Measurements from ENCODE around the gene ATG16L1. TPM values are rescaled to one million over a fixed set of nuclear protein-coding genes. Genes with fewer than 3 reads are reported as not detected.

ATG16L1 gene
- total and polyA plus RNA-seq, 2 experiments from 2014 or later = 15.3 to 37.9 TPM

DNA sequence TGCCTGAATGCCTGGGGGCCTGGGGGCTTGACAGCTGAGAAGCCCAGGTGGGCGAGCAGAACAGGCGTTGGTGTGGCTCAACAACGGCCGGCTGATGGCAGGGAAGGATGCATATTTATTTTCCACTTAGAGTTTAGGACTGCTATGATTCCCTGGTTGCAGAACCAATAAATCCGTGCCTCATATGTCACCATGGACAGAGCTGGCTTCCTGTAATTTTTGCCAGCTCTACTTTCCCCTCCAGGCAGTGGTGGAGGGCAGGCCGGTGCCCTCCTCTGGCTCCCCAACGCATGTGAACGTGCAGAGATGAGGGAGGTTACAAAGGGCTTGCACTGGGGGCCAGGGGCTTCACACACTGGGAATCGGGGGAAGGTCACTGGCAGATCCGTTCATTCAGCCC, 74.3 kb downstream of the ATG16L1 start:
- Mint-ChIP-seq H3K27me3 (ENCODE audit: insufficient read depth, low read depth, poor library complexity) (peaks cover 9% of the 10 kb centered on the region), H3K9me3 (no peaks in the 10 kb centered on the region), H3K27ac (no peak overlapping the region), H3K4me3 (no peak overlapping the region), H3K4me1 (peaks cover 16% of the 10 kb centered on the region), H3K36me3 (ENCODE audit: low read depth) (no peaks in the 10 kb centered on the region)
- H3K36me3 ChIP-seq (ENCODE audit: insufficient read depth) = no peaks in the 10 kb centered on the region
- peaks cover 10% of the 10 kb centered on the region; the same call in 1 of the 2 replicates for H3K4me1 ChIP-seq (ENCODE audit: insufficient read depth)
- H3K4me2 ChIP-seq = no peak overlapping the region
- no peaks in the 10 kb centered on the region for H3K79me2 ChIP-seq (replicated peaks; ENCODE audit: insufficient read depth)
- H2AFZ ChIP-seq = no peak overlapping the region
- no peak for DNase-seq (ENCODE audit: low spot score)
- H3K4me3 ChIP-seq = no peak overlapping the region
- no peaks in the 10 kb centered on the region for H3K9me2 ChIP-seq (ENCODE audit: insufficient read depth)
- H3K27me3 ChIP-seq (ENCODE audit: insufficient read depth) = no peaks in the 10 kb centered on the region
- no peak overlapping the region for H3K27ac ChIP-seq (ENCODE audit: low read depth)
- no peak for ATAC-seq
- no peaks in the 10 kb centered on the region for H4K20me1 ChIP-seq (replicated peaks; ENCODE audit: insufficient read depth)
- H3F3A ChIP-seq (replicated peaks; ENCODE audit: low read depth) = no peaks in the 10 kb centered on the region
- no peak for TF ChIP-seq ZNF331 (CRISPR knock-in tag; IDR thresholded peaks at IDR 0.05; ENCODE audit: low read depth)
- TF ChIP-seq, protein P1, sequence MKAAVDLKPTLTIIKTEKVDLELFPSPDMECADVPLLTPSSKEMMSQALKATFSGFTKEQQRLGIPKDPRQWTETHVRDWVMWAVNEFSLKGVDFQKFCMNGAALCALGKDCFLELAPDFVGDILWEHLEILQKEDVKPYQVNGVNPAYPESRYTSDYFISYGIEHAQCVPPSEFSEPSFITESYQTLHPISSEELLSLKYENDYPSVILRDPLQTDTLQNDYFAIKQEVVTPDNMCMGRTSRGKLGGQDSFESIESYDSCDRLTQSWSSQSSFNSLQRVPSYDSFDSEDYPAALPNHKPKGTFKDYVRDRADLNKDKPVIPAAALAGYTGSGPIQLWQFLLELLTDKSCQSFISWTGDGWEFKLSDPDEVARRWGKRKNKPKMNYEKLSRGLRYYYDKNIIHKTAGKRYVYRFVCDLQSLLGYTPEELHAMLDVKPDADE (IDR thresholded peaks at IDR 0.05) = no peak
- TF ChIP-seq STAT1 (IDR thresholded peaks at IDR 0.05; ENCODE audit: unreplicated experiment) = no peak
- TF ChIP-seq NANOG (IDR thresholded peaks at IDR 0.05; ENCODE audit: borderline replicate concordance) = no peak
- TF ChIP-seq CREB1 (CRISPR knock-in tag; IDR thresholded peaks at IDR 0.05; ENCODE audit: low read depth) = no peak
- TF ChIP-seq, protein P2, sequence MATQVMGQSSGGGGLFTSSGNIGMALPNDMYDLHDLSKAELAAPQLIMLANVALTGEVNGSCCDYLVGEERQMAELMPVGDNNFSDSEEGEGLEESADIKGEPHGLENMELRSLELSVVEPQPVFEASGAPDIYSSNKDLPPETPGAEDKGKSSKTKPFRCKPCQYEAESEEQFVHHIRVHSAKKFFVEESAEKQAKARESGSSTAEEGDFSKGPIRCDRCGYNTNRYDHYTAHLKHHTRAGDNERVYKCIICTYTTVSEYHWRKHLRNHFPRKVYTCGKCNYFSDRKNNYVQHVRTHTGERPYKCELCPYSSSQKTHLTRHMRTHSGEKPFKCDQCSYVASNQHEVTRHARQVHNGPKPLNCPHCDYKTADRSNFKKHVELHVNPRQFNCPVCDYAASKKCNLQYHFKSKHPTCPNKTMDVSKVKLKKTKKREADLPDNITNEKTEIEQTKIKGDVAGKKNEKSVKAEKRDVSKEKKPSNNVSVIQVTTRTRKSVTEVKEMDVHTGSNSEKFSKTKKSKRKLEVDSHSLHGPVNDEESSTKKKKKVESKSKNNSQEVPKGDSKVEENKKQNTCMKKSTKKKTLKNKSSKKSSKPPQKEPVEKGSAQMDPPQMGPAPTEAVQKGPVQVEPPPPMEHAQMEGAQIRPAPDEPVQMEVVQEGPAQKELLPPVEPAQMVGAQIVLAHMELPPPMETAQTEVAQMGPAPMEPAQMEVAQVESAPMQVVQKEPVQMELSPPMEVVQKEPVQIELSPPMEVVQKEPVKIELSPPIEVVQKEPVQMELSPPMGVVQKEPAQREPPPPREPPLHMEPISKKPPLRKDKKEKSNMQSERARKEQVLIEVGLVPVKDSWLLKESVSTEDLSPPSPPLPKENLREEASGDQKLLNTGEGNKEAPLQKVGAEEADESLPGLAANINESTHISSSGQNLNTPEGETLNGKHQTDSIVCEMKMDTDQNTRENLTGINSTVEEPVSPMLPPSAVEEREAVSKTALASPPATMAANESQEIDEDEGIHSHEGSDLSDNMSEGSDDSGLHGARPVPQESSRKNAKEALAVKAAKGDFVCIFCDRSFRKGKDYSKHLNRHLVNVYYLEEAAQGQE (IDR thresholded peaks at IDR 0.05; ENCODE audit: unreplicated experiment) = no peak
- TF ChIP-seq, protein P3, sequence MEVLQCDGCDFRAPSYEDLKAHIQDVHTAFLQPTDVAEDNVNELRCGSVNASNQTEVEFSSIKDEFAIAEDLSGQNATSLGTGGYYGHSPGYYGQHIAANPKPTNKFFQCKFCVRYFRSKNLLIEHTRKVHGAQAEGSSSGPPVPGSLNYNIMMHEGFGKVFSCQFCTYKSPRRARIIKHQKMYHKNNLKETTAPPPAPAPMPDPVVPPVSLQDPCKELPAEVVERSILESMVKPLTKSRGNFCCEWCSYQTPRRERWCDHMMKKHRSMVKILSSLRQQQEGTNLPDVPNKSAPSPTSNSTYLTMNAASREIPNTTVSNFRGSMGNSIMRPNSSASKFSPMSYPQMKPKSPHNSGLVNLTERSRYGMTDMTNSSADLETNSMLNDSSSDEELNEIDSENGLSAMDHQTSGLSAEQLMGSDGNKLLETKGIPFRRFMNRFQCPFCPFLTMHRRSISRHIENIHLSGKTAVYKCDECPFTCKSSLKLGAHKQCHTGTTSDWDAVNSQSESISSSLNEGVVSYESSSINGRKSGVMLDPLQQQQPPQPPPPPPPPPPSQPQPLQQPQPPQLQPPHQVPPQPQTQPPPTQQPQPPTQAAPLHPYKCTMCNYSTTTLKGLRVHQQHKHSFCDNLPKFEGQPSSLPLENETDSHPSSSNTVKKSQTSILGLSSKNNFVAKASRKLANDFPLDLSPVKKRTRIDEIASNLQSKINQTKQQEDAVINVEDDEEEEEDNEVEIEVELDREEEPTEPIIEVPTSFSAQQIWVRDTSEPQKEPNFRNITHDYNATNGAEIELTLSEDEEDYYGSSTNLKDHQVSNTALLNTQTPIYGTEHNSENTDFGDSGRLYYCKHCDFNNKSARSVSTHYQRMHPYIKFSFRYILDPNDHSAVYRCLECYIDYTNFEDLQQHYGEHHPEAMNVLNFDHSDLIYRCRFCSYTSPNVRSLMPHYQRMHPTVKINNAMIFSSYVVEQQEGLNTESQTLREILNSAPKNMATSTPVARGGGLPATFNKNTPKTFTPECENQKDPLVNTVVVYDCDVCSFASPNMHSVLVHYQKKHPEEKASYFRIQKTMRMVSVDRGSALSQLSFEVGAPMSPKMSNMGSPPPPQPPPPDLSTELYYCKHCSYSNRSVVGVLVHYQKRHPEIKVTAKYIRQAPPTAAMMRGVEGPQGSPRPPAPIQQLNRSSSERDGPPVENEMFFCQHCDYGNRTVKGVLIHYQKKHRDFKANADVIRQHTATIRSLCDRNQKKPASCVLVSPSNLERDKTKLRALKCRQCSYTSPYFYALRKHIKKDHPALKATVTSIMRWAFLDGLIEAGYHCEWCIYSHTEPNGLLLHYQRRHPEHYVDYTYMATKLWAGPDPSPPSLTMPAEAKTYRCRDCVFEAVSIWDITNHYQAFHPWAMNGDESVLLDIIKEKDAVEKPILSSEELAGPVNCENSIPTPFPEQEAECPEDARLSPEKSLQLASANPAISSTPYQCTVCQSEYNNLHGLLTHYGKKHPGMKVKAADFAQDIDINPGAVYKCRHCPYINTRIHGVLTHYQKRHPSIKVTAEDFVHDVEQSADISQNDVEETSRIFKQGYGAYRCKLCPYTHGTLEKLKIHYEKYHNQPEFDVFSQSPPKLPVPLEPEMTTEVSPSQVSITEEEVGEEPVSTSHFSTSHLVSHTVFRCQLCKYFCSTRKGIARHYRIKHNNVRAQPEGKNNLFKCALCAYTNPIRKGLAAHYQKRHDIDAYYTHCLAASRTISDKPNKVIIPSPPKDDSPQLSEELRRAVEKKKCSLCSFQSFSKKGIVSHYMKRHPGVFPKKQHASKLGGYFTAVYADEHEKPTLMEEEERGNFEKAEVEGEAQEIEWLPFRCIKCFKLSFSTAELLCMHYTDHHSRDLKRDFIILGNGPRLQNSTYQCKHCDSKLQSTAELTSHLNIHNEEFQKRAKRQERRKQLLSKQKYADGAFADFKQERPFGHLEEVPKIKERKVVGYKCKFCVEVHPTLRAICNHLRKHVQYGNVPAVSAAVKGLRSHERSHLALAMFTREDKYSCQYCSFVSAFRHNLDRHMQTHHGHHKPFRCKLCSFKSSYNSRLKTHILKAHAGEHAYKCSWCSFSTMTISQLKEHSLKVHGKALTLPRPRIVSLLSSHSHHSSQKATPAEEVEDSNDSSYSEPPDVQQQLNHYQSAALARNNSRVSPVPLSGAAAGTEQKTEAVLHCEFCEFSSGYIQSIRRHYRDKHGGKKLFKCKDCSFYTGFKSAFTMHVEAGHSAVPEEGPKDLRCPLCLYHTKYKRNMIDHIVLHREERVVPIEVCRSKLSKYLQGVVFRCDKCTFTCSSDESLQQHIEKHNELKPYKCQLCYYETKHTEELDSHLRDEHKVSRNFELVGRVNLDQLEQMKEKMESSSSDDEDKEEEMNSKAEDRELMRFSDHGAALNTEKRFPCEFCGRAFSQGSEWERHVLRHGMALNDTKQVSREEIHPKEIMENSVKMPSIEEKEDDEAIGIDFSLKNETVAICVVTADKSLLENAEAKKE (CRISPR knock-in tag; IDR thresholded peaks at IDR 0.05) = no peak
- no peak for TF ChIP-seq EZH2phosphoT487 (IDR thresholded peaks at IDR 0.05; ENCODE audit: unreplicated experiment)
- TF ChIP-seq EZH2 (IDR thresholded peaks at IDR 0.05; ENCODE audit: low read depth, unreplicated experiment) = no peak
- no peak for TF ChIP-seq ZNF114 (CRISPR knock-in tag; IDR thresholded peaks at IDR 0.05)
- TF ChIP-seq, protein P4, sequence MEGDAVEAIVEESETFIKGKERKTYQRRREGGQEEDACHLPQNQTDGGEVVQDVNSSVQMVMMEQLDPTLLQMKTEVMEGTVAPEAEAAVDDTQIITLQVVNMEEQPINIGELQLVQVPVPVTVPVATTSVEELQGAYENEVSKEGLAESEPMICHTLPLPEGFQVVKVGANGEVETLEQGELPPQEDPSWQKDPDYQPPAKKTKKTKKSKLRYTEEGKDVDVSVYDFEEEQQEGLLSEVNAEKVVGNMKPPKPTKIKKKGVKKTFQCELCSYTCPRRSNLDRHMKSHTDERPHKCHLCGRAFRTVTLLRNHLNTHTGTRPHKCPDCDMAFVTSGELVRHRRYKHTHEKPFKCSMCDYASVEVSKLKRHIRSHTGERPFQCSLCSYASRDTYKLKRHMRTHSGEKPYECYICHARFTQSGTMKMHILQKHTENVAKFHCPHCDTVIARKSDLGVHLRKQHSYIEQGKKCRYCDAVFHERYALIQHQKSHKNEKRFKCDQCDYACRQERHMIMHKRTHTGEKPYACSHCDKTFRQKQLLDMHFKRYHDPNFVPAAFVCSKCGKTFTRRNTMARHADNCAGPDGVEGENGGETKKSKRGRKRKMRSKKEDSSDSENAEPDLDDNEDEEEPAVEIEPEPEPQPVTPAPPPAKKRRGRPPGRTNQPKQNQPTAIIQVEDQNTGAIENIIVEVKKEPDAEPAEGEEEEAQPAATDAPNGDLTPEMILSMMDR (conservative IDR thresholded peaks at IDR 0.05; ENCODE audit: low read depth in 2 of 2) = no peak
- no peak for TF ChIP-seq JUNB (IDR thresholded peaks at IDR 0.05; ENCODE audit: unreplicated experiment)
- no peak for TF ChIP-seq POLR2AphosphoS5 (IDR thresholded peaks at IDR 0.05; ENCODE audit: low read depth)
